ENCODE results near the gene GAB3.

GRCh38 chrX:154779261-154779660 lies 28.4 kb upstream of the GAB3 start:
- TF ChIP-seq EZH2 (IDR thresholded peaks at IDR 0.05) (no peak), POLR2AphosphoS5 (IDR thresholded peaks at IDR 0.05; ENCODE audit: borderline replicate concordance, low read depth, low read length) (no peak; the same call in 1 of the 2 replicates)
